CD14-positive monocyte (primary cell): ENCODE data around the gene SNX9. TPM values are rescaled to one million over a fixed set of nuclear protein-coding genes. Genes with fewer than 3 reads are reported as not detected.

ENCODE experiments used
- DNase-seq, 3 donors: peaks; one replicate each; pipeline ENCODE4 v3.0.0-alpha.2; 2011 to 2022
- H2AFZ ChIP-seq: 2 replicates; pipeline ENCODE4 v1.6.0; 2012; ENCODE audit warnings: mild to moderate bottlenecking, low read depth, low read length, inconsistent platforms; ENCODE audit not compliant: insufficient read depth, poor library complexity, severe bottlenecking
- H3K27ac ChIP-seq, 2 donors: 1 replicate in 1 of 2; 2 replicates in 1 of 2; pipeline ENCODE4 v1.5.1; 2012 to 2013; ENCODE audit warnings: low read length in 2 of 2, control low read depth in 1 of 2, inconsistent platforms in 1 of 2, low read depth in 1 of 2, mild to moderate bottlenecking in 1 of 2
- H3K27me3 ChIP-seq, 2 donors: one replicate each; pipeline versions ENCODE4 v1.6.0 to v1.6.1; 2011 to 2013; ENCODE audit warnings: low read length in 2 of 2; ENCODE audit not compliant: control insufficient read depth in 2 of 2, insufficient read depth in 2 of 2
- H3K36me3 ChIP-seq, 2 donors: replicated peaks in 1 of 2; 1 replicate in 1 of 2; 2 replicates in 1 of 2; pipeline versions ENCODE4 v1.5.1 to v1.6.1; 2012 to 2013; ENCODE audit warnings: low read length in 2 of 2, control low read depth in 1 of 2, inconsistent platforms in 1 of 2, mild to moderate bottlenecking in 1 of 2; ENCODE audit not compliant: insufficient read depth in 2 of 2, control insufficient read depth in 1 of 2
- H3K4me1 ChIP-seq, 2 donors: 1 replicate in 1 of 2; 2 replicates in 1 of 2; pipeline versions ENCODE4 v1.5.1 to v1.6.1; 2012 to 2013; ENCODE audit warnings: low read length in 2 of 2, control low read depth in 1 of 2, inconsistent platforms in 1 of 2, mild to moderate bottlenecking in 1 of 2, moderate library complexity in 1 of 2; ENCODE audit not compliant: insufficient read depth in 2 of 2, control insufficient read depth in 1 of 2
- H3K4me2 ChIP-seq: replicated peaks from 2 replicates; pipeline ENCODE3; 2012; ENCODE audit warnings: low read length, moderate library complexity, mild to moderate bottlenecking; ENCODE audit not compliant: poor library complexity, severe bottlenecking; ENCODE audit errors: extremely low read depth
- H3K4me3 ChIP-seq, 3 experiments: fragments of 200-600 bp in 1 of 3; sonication (generic) in 1 of 3; replicated peaks in 1 of 3; 1 replicate in 2 of 3; 2 replicates in 1 of 3; pipeline ENCODE4 v1.5.1; 2011 to 2013; ENCODE audit warnings: low read length in 3 of 3, mild to moderate bottlenecking in 3 of 3, control low read depth in 2 of 3, low read depth in 2 of 3, inconsistent platforms in 1 of 3, moderate library complexity in 1 of 3
- H3K79me2 ChIP-seq: 2 replicates; pipeline ENCODE4 v1.6.0; 2012; ENCODE audit warnings: mild to moderate bottlenecking, control low read depth, inconsistent platforms, low read length, moderate library complexity; ENCODE audit not compliant: insufficient read depth
- H3K9ac ChIP-seq: 2 replicates; pipeline ENCODE4 v1.6.0; 2017; ENCODE audit warnings: low read length, mild to moderate bottlenecking; ENCODE audit not compliant: insufficient read depth, poor library complexity, severe bottlenecking
- H3K9me3 ChIP-seq, 2 donors: replicated peaks in 1 of 2; 1 replicate in 1 of 2; 2 replicates in 1 of 2; pipeline versions ENCODE4 v1.5.1 to v1.6.1; 2012 to 2013; ENCODE audit warnings: low read length in 2 of 2, control low read depth in 1 of 2; ENCODE audit not compliant: control insufficient read depth in 1 of 2, insufficient read depth in 1 of 2
- H4K20me1 ChIP-seq: 2 replicates; pipeline ENCODE4 v1.6.0; 2012; ENCODE audit warnings: mild to moderate bottlenecking, low read length, control low read depth, moderate library complexity; ENCODE audit not compliant: insufficient read depth
- H3K27ac Mint-ChIP-seq, 7 donors: one replicate each; pipeline ENCODE4 v1.8.0; 2020; ENCODE audit warnings: mild to moderate bottlenecking in 7 of 7, mixed read lengths in 7 of 7, moderate library complexity in 6 of 7, inconsistent platforms in 2 of 7
- H3K27me3 Mint-ChIP-seq, 3 donors: one replicate each; pipeline ENCODE4 v1.8.0; 2021 to 2022; ENCODE audit warnings: low read depth in 3 of 3, mild to moderate bottlenecking in 3 of 3, mixed read lengths in 3 of 3, moderate library complexity in 3 of 3, inconsistent platforms in 1 of 3
- H3K36me3 Mint-ChIP-seq, 2 donors: one replicate each; pipeline ENCODE4 v1.8.0; 2020; ENCODE audit warnings: mixed read lengths in 2 of 2, inconsistent platforms in 1 of 2, mild to moderate bottlenecking in 1 of 2
- H3K4me1 Mint-ChIP-seq: one replicate; pipeline ENCODE4 v1.8.0; 2020; ENCODE audit warnings: mild to moderate bottlenecking, mixed read lengths
- H3K4me3 Mint-ChIP-seq, 2 donors: one replicate each; pipeline ENCODE4 v1.8.0; 2020; ENCODE audit warnings: mild to moderate bottlenecking in 2 of 2, mixed read lengths in 2 of 2, moderate library complexity in 1 of 2
- H3K9me3 Mint-ChIP-seq, 7 donors: one replicate each; pipeline ENCODE4 v1.8.0; 2020 to 2022; ENCODE audit warnings: mixed read lengths in 7 of 7, mild to moderate bottlenecking in 6 of 7, moderate library complexity in 6 of 7, inconsistent platforms in 2 of 7
- WGBS: methylation state at CpG from one replicate; pipeline ENCODE4 v1.1.5; 2013; ENCODE audit warnings: missing lambda C conversion rate; ENCODE audit not compliant: insufficient coverage; 5-methylcytosine and 5-hydroxymethylcytosine counted together
- intact Hi-C, 2 donors: fragments of 100-400 bp; cut with micrococcal nuclease; formaldehyde crosslinking; loops; one replicate each; pipeline versions ENCODE4 v1.15.0 to v1.15.1; 2023
- polyA minus RNA-seq: library from RNA; depleted of rRNA, polyadenylated mRNA; stranded (reverse); fragments of >200 nt; gene quantifications from 2 replicates; pipeline ENCODE4 v1.2.3, GENCODE V29; 2012
- polyA plus RNA-seq, 3 donors: library from polyadenylated mRNA; depleted of rRNA in 1 of 3; unstranded in 2 of 3; stranded (reverse) in 1 of 3; fragments of 300-500 nt in 2 of 3; fragments of >200 nt in 1 of 3; fragmentation: Illumina TruSeq in 2 of 3; gene quantifications; 1 replicate in 2 of 3; 2 replicates in 1 of 3; pipeline ENCODE4 v1.2.3, GENCODE V29; 2012 to 2021
- total RNA-seq, 12 experiments: library from RNA in 1 of 12; stranded (reverse) in 1 of 12; fragments of 120-200 nt in 1 of 12; gene quantifications; one replicate each; pipeline ENCODE4 v1.2.4 and lab custom pipeline; 2013 to 2026; ENCODE audit warnings: mixed read lengths in 6 of 12, inconsistent platforms in 1 of 12
- TF ChIP-seq, protein P1 (sequence below): fragments of 200-600 bp; IDR thresholded peaks from one replicate; pipeline ENCODE4 v1.8.0; 2022; ENCODE audit warnings: antibody characterized with exemption, mild to moderate bottlenecking

SNX9 gene
- total RNA-seq (2013): 10.6 TPM
- polyA plus RNA-seq (1 to 10 TPM; 5.5 to 8.1 (median 7.2) TPM), polyA minus RNA-seq (3.7 and 6.1 TPM in 2 replicates), total RNA-seq (lab: John Stamatoyannopoulos, UW) (116 to 704 (median 154) reads per million in 11 experiments)

DNA sequence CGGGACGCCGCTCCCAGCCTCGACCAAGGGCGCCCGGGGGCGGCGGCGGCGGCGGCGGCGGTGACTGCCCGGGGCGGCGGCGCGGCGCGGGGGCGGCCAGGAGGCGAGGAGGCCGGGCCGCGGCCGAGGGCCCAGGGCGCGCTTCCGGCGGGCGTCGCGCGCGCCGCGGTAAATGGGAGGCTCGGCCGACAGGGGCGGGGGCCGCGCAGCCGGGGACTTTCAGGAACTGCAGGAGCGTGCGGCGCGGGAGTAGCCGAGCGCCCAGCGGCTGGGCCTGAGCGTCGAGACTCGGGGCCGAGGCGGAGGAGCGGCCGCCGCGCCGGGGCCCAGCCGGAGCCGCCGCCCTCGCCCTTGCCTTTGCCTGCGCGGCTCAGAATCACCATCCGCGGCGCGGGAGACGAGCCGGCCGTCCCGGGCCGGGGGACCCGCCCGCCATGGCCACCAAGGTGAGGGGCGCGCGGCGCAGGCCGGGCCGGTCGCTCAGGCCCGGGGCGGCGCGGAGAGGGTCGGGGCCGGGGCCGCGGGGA is at the start of gene SNX9:
Gene SNX9 (plus strand): TSS at position 246 of the 527 bp plus-strand sequence. CDS start 189 bp downstream, at position 435.
- peak within 1 kb of the TSS; percentile 66 for H3K4me2 ChIP-seq
- intact Hi-C loops: loop anchor here (5.0 kb wide), 2 partner anchors 61 to 66 kb away; no protein-coding TSS in a partner anchor
- peaks cover 0 to 11% (median 5%) of the 10 kb centered on the region in 7 donors for H3K9me3 Mint-ChIP-seq
- peak within 1 kb of the TSS; percentile 87 for H2AFZ ChIP-seq
- peaks cover 16% of the 10 kb centered on the region for H3K79me2 ChIP-seq
- no peaks in the 10 kb centered on the region for H3K36me3 ChIP-seq
- peak within 1 kb of the TSS; percentile 95 to 97 for H3K4me3 Mint-ChIP-seq
- H3K27ac Mint-ChIP-seq: peak within 1 kb of the TSS; percentile 66 to 94 (median 92)
- peaks cover 19% of the 10 kb centered on the region for H3K4me1 Mint-ChIP-seq
- TF ChIP-seq, protein P1, sequence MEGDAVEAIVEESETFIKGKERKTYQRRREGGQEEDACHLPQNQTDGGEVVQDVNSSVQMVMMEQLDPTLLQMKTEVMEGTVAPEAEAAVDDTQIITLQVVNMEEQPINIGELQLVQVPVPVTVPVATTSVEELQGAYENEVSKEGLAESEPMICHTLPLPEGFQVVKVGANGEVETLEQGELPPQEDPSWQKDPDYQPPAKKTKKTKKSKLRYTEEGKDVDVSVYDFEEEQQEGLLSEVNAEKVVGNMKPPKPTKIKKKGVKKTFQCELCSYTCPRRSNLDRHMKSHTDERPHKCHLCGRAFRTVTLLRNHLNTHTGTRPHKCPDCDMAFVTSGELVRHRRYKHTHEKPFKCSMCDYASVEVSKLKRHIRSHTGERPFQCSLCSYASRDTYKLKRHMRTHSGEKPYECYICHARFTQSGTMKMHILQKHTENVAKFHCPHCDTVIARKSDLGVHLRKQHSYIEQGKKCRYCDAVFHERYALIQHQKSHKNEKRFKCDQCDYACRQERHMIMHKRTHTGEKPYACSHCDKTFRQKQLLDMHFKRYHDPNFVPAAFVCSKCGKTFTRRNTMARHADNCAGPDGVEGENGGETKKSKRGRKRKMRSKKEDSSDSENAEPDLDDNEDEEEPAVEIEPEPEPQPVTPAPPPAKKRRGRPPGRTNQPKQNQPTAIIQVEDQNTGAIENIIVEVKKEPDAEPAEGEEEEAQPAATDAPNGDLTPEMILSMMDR: no peak
- under 1% methylated on average over 92 of the region's 92 CpGs for WGBS
- peak within 1 kb of the TSS; percentile 88 for H3K9ac ChIP-seq
- H3K36me3 Mint-ChIP-seq: peaks cover 0 to 15% of the 10 kb centered on the region in 2 donors
- H3K9me3 ChIP-seq: no peaks in the 10 kb centered on the region
- peaks cover 4% of the 10 kb centered on the region for H4K20me1 ChIP-seq
- H3K4me3 ChIP-seq: peak within 1 kb of the TSS; percentile 72 to 92 (median 92)
- peaks cover 35 to 56% (median 37%) of the 10 kb centered on the region in 3 donors for H3K27me3 Mint-ChIP-seq
- peak; percentile 75 to 87 (median 78) for DNase-seq
- H3K27ac ChIP-seq: peak within 1 kb of the TSS in 1 of 2 donors; percentile 83
- H3K27me3 ChIP-seq: peaks cover 9 to 29% of the 10 kb centered on the region in 2 donors
- H3K4me1 ChIP-seq: peaks cover 13 to 21% of the 10 kb centered on the region in 2 donors

DNA sequence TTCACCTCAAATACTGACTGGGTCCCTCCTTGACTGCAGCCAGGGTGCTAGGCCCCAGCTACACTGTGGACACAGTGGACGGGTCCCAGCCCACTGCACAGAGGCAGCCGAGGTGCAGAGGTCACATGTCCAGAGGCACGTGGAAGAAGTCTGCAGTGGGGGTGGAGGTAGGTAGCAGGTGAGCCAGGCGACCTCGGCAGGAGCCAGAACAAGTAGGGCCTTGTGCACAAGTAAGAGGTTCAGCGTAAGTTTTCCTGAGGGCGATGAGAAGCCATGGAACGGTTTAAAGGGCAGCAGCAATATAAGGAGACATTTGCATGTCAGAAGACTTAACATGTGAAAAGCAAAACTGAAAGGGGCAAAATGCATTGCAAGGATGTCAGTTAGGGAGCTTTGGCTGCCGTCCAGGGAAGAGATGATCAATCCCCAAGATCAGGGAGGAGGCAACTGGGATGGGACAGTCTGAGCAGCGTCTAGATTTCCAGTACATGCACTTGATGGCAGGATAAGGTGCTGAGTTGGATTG is 49.7 kb upstream of the SNX9 start:
- intact Hi-C loops: no loop called here
- no peaks in the 10 kb centered on the region for H3K79me2 ChIP-seq
- no peaks in the 10 kb centered on the region for H3K36me3 ChIP-seq
- Mint-ChIP-seq H3K9me3 (peaks cover 0 to 4% (median 0%) of the 10 kb centered on the region in 7 donors), H3K36me3 (peaks cover 0 to 6% of the 10 kb centered on the region in 2 donors), H3K4me1 (peaks cover 12% of the 10 kb centered on the region), H3K4me3 (peak overlapping the region in 1 of 2 donors; percentile 49), H3K27ac (no peak overlapping the region), H3K27me3 (peaks cover 2 to 7% (median 6%) of the 10 kb centered on the region in 3 donors)
- no peaks in the 10 kb centered on the region for H3K27me3 ChIP-seq
- no peak overlapping the region for H3K4me3 ChIP-seq
- H3K27ac ChIP-seq: no peak overlapping the region
- TF ChIP-seq, protein P1: no peak
- H4K20me1 ChIP-seq: no peaks in the 10 kb centered on the region
- H3K4me2 ChIP-seq: no peak overlapping the region
- no peak for DNase-seq
- WGBS: 89% methylated on average over 10 of the region's 10 CpGs
- H3K9ac ChIP-seq: no peak overlapping the region
- H3K9me3 ChIP-seq: no peaks in the 10 kb centered on the region
- peaks cover 12 to 17% of the 10 kb centered on the region in 2 donors for H3K4me1 ChIP-seq
- no peak overlapping the region for H2AFZ ChIP-seq
